GM19099 (cell line): ENCODE measurements around the gene ITPR2.

Source experiments
- POLR2A ChIP-seq: IDR thresholded peaks from 3 replicates; pipeline ENCODE4 v1.6.1; 2011; ENCODE audit warnings: low read depth; ENCODE audit not compliant: insufficient read length; ENCODE audit errors: extremely low read depth

Gene ITPR2

GRCh38 chr12:26789731-26790644 is 43.0 kb downstream of the ITPR2 start:
- no peak for TF ChIP-seq POLR2A

GRCh38 chr12:26786865-26787514 is 46.0 kb downstream of the ITPR2 start:
- TF ChIP-seq POLR2A = no peak

DNA sequence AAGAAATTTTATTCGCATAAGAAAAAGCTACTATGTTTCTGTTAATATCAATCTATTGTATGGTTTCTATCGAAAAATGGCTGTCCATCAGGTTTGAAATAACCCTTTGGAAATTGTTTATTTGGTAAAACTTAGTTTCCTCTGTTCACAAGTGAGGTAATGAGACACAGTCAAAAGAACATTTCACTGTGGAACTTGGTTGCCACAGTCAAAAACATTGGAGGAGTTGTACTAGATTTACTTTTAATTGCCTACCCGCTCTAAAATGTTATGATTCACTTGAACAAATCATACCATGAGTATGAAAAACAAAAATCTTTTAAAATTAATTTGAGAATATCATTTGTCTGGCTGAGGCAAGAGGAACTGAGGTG is 46.5 kb downstream of the ITPR2 start:
- no peak for TF ChIP-seq POLR2A

DNA sequence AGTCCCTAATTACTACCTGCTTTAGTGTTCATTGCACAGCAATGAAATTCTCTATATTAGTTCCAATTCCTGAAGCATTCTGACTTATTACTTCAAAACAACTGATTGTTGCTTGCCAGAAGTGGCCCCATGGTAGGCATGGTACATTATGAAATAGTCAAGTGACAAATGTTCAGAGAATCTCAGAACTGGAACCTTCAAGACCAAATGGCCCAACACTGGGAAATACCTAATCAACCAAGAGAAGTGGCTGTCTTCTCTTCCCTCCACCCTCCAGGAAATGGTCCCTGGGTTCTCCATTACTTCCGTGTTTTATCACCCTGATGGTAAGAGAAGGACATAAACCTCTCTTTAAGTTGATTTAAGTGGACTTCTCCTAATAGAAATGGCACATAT is 49.9 kb downstream of the ITPR2 start:
- TF ChIP-seq POLR2A = no peak

DNA sequence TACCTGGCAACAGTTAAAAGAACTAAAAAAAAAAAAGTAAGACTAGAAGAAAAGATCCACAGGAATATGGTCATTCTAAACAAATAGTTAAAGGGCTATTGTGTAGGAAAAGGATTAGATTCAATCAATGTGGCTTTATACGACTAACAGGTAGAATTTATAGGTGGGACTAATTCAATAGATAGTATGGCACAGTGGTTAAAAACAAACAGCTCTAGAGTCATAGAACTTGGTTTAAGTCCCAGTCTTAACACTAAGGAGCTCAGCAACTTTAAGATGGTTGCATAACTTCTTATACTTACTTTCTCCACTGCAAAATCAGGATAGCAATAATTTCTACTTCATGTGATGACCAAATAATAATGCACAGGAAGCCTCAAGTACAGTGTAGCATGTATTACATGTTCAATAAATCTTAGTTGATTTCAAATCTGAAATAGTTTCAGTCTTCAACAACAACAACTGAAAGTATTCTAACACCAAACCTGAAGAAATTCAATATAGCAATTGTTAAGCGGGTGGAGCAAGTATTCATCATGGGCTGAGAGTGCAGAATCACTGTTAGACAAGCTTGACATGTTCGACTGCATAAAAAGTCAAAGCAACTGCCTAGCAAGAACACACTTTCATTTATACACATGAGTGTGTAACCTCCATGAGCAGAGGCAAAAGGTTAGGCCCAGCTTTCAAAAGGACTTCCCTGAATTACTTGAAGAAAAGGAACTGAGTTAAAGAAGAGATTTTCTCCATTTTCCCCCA is 50.4 kb downstream of the ITPR2 start:
- no peak for TF ChIP-seq POLR2A

GRCh38 chr12:26777236-26777635 is 55.8 kb downstream of the ITPR2 start:
- no peak for TF ChIP-seq POLR2A

- no peak for TF ChIP-seq POLR2A
These were observed 59.5 kb downstream of the ITPR2 start for GRCh38 chr12:26773313-26774104.

GRCh38 chr12:26771861-26772260 is 61.1 kb downstream of the ITPR2 start:
- TF ChIP-seq POLR2A = no peak

DNA sequence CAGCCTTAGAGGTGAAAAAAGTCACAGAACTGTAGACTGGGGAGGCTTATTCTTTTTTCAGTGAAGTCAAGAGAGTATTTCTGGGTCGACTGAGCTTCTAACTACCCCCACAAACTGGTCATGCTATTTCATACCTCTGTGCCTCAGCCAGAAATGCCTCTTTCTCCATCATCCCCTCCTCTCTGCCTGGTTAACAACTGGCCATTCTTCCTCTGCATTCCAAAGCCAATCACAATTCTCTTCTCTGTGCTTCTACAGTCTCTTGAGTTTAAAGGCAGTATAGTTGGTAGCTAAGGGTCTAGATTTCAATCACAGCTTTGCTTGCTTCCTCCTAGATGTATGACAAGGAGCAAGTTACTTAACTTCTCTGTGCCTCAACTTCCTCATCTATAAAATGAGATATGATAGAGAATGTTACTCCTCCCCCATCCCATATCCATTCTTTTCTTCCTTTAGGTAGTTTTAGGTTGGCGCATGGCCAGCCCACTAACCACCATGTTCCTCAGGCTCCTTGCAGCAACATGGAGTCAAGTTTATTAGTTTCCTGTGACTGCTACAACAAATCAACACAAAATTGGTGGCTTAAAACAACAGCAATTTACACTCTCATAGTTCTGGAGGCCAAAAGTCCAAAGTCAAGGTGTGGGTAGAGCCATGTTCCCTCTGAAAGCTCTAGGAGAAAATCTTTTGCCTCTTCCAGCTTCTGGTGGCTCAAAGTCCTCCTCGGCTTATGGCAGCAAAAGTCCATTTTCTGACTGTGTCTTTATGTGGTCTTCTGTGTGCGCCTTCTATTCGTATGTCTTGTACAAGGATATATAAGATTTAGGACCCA is 62.5 kb downstream of the ITPR2 start:
- TF ChIP-seq POLR2A = no peak

- TF ChIP-seq POLR2A = no peak
These were observed 63.4 kb downstream of the ITPR2 start for GRCh38 chr12:26769611-26770010.

GRCh38 chr12:26768611-26769603 is 64.1 kb downstream of the ITPR2 start:
- no peak for TF ChIP-seq POLR2A

GRCh38 chr12:26767865-26768264 is 65.1 kb downstream of the ITPR2 start:
- no peak for TF ChIP-seq POLR2A

- no peak for TF ChIP-seq POLR2A
These were observed 65.9 kb downstream of the ITPR2 start for GRCh38 chr12:26767116-26767515.
